HepG2 (cell line): ENCODE results near the gene HOMEZ. TPM values are rescaled to one million over a fixed set of nuclear protein-coding genes. Genes with fewer than 3 reads are reported as not detected.

Experiments used
- ATAC-seq: fragments of 200-7000 bp; cut with Tn5 transposase; 3 replicates; pipeline ENCODE4 v1.9.1; 2020; ENCODE audit warnings: mild to moderate bottlenecking, moderate library complexity
- BruUV-seq: library from RNA; stranded (reverse); fragments of 400-500 nt; replicated peaks from 2 replicates; lab custom pipeline; 2021; lab: Mats Ljungman, UMichigan
- CTCF ChIA-PET: fragments of 300-600 bp; formaldehyde crosslinking; extraction: SDS; loops from one replicate; lab custom pipeline; 2021; ENCODE audit warnings: low total read pairs, inconsistent platforms, low intra/inter-chr PET ratio; lab: Yijun Ruan, JAX
- POLR2A ChIA-PET: fragments of 350-600 bp; sonication (Branson Sonifier 250); formaldehyde crosslinking; loops from one replicate; lab custom pipeline; 2020; ENCODE audit warnings: antibody characterized with exemption, inconsistent platforms; lab: Yijun Ruan, JAX
- DNase-seq: peaks from one replicate; pipeline ENCODE4 v3.0.0-alpha.2; 2015; ENCODE audit warnings: low spot score
- FAIRE-seq: peaks from 3 replicates; lab custom pipeline; 2011; peaks lifted over from hg19 to GRCh38; lab: Jason Lieb, UNC
- H2AFZ ChIP-seq: one replicate; pipeline ENCODE4 v1.6.1; 2011; ENCODE audit warnings: low read length, inconsistent platforms
- H3K27ac ChIP-seq: fragments of 300-600 bp; 3 replicates; pipeline ENCODE4 v1.8.0; 2011; ENCODE audit warnings: mixed run types, mild to moderate bottlenecking, mixed read lengths, low read length, inconsistent platforms; ENCODE audit not compliant: insufficient read depth; ENCODE audit errors: extremely low read length
- H3K27me3 ChIP-seq, 2 experiments: fragments of 200-600 bp in 1 of 2; 2 replicates in 1 of 2; 3 replicates in 1 of 2; pipeline versions ENCODE4 v1.6.0 to v1.8.0; 2011; ENCODE audit warnings: low read length in 2 of 2, mild to moderate bottlenecking in 2 of 2, moderate library complexity in 2 of 2, inconsistent platforms in 1 of 2; ENCODE audit not compliant: insufficient read depth in 2 of 2, control insufficient read depth in 1 of 2
- H3K36me3 ChIP-seq, 2 experiments: fragments of 200-600 bp in 1 of 2; replicated peaks in 1 of 2; 2 replicates in 1 of 2; 3 replicates in 1 of 2; pipeline versions ENCODE4 v1.5.1 to v1.8.0; 2011; ENCODE audit warnings: low read length in 2 of 2, inconsistent platforms in 1 of 2; ENCODE audit not compliant: insufficient read depth in 2 of 2, control insufficient read depth in 1 of 2
- H3K4me1 ChIP-seq: 2 replicates; pipeline ENCODE4 v1.5.1; 2012; ENCODE audit warnings: low read length, inconsistent platforms; ENCODE audit not compliant: insufficient read depth
- H3K4me2 ChIP-seq: 2 replicates; pipeline ENCODE4 v1.6.0; 2011; ENCODE audit warnings: low read depth, low read length, inconsistent platforms
- H3K4me3 ChIP-seq, 3 experiments: fragments of 200-600 bp in 1 of 3; sonication (generic), shearing (Covaris generic) in 1 of 3; replicated peaks in 1 of 3; 2 replicates each; pipeline ENCODE4 v1.5.1; 2011 to 2016; ENCODE audit warnings: low read length in 3 of 3, inconsistent platforms in 2 of 3, low read depth in 2 of 3, mild to moderate bottlenecking in 2 of 3, control low read depth in 1 of 3, mixed read lengths in 1 of 3; ENCODE audit not compliant: insufficient read depth in 1 of 3
- H3K79me2 ChIP-seq: one replicate; pipeline ENCODE4 v1.6.1; 2011; ENCODE audit warnings: low read length, inconsistent platforms; ENCODE audit not compliant: insufficient read depth
- H3K9ac ChIP-seq: 2 replicates; pipeline ENCODE4 v1.6.0; 2011; ENCODE audit warnings: mild to moderate bottlenecking, low read depth, low read length, inconsistent platforms; ENCODE audit not compliant: insufficient read depth
- H3K9me3 ChIP-seq: 2 replicates; pipeline ENCODE4 v1.5.1; 2012; ENCODE audit warnings: mild to moderate bottlenecking, low read length
- H4K20me1 ChIP-seq: 2 replicates; pipeline ENCODE4 v1.6.0; 2011; ENCODE audit warnings: inconsistent platforms, mild to moderate bottlenecking, low read length, moderate library complexity; ENCODE audit not compliant: insufficient read depth
- ATF7 ChIP-seq, 2 experiments: fragments of 450-650 bp in 1 of 2; sonication (generic) in 1 of 2; formaldehyde crosslinking in 1 of 2; IDR thresholded peaks; 2 replicates each; pipeline versions ENCODE4 v1.4.0 to v1.6.1; 2016 to 2020; ENCODE audit warnings: antibody characterized with exemption in 1 of 2, mild to moderate bottlenecking in 1 of 2, missing genetic modification reagents in 1 of 2
- ATRX ChIP-seq: sonication (generic); formaldehyde crosslinking; IDR thresholded peaks from 2 replicates; pipeline ENCODE4 v1.4.0; 2020; ENCODE audit warnings: missing genetic modification reagents, borderline replicate concordance
- KAT7 ChIP-seq: IDR thresholded peaks from 2 replicates; pipeline ENCODE4 v1.6.1; 2018; ENCODE audit warnings: borderline replicate concordance, missing compliant biosample characterization
- MZF1 ChIP-seq: sonication (generic); formaldehyde crosslinking; IDR thresholded peaks from 2 replicates; pipeline ENCODE4 v1.8.1; 2023; ENCODE audit warnings: mild to moderate bottlenecking, missing genetic modification reagents, borderline replicate concordance
- PRPF4 ChIP-seq: fragments of 200-400 bp; formaldehyde crosslinking; IDR thresholded peaks from 2 replicates; pipeline ENCODE4 v1.6.1; 2016; ENCODE audit warnings: low read length, low read depth; ENCODE audit not compliant: poor library complexity, severe bottlenecking
- RAD21 ChIP-seq: fragments of 450-650 bp; formaldehyde crosslinking; IDR thresholded peaks from 2 replicates; pipeline ENCODE4 v1.5.0; 2020; ENCODE audit warnings: mild to moderate bottlenecking
- RFXAP ChIP-seq: sonication (generic); formaldehyde crosslinking; IDR thresholded peaks from 2 replicates; pipeline ENCODE4 v1.4.0; 2020; ENCODE audit warnings: missing genetic modification reagents, borderline replicate concordance
- ZNF142 ChIP-seq: sonication (generic); formaldehyde crosslinking; IDR thresholded peaks from 2 replicates; pipeline ENCODE4 v1.4.0; 2020; ENCODE audit warnings: missing genetic modification reagents
- ZNF224 ChIP-seq: sonication (generic); formaldehyde crosslinking; IDR thresholded peaks from 2 replicates; pipeline ENCODE4 v1.5.0; 2020; ENCODE audit warnings: mild to moderate bottlenecking, missing genetic modification reagents
- ZNF264 ChIP-seq: sonication (generic); formaldehyde crosslinking; IDR thresholded peaks from 2 replicates; pipeline ENCODE4 v1.4.0; 2020; ENCODE audit warnings: missing genetic modification reagents
- ZNF343 ChIP-seq: sonication (generic); formaldehyde crosslinking; IDR thresholded peaks from 2 replicates; pipeline ENCODE4 v1.4.0; 2020; ENCODE audit warnings: mild to moderate bottlenecking, missing genetic modification reagents
- ZNF432 ChIP-seq: sonication (generic); formaldehyde crosslinking; IDR thresholded peaks from 2 replicates; pipeline ENCODE4 v1.5.0; 2020; ENCODE audit warnings: missing genetic modification reagents, mild to moderate bottlenecking, borderline replicate concordance
- ZNF569 ChIP-seq: sonication (generic); formaldehyde crosslinking; IDR thresholded peaks from 2 replicates; pipeline ENCODE4 v1.5.0; 2020; ENCODE audit warnings: mild to moderate bottlenecking, missing genetic modification reagents, moderate library complexity, borderline replicate concordance
- ZNF747 ChIP-seq: sonication (generic); formaldehyde crosslinking; IDR thresholded peaks from 2 replicates; pipeline ENCODE4 v1.8.1; 2023; ENCODE audit warnings: missing genetic modification reagents, mild to moderate bottlenecking, borderline replicate concordance
- ZNF800 ChIP-seq: sonication (generic); formaldehyde crosslinking; IDR thresholded peaks from 2 replicates; pipeline ENCODE4 v1.4.0; 2020; ENCODE audit warnings: missing genetic modification reagents
- WGBS: methylation state at CpG from one replicate; pipeline ENCODE4 v1.1.6; 2017; ENCODE audit warnings: low lambda C conversion rate; 5-methylcytosine and 5-hydroxymethylcytosine counted together
- in situ Hi-C: cut with HindIII; loops from 2 replicates; pipeline ENCODE4 v1.10.0; 2017; ENCODE audit warnings: low pct_unique_long_range_greater_than_20kb; ENCODE audit not compliant: extremely low pct_ligation_motif_present
- intact Hi-C: fragments of 100-400 bp; cut with micrococcal nuclease; formaldehyde crosslinking; loops from one replicate; pipeline ENCODE4 v1.10.0; 2022; ENCODE audit not compliant: unreplicated experiment
- polyA plus RNA-seq, 8 experiments: library from polyadenylated mRNA; depleted of rRNA in 3 of 8; stranded (reverse) in 7 of 8; unstranded in 1 of 8; fragments of >200 nt; fragmentation: Illumina TruSeq in 4 of 8; extraction: Trizol in 4 of 8; gene quantifications; 2 replicates each; pipeline versions ENCODE4 v1.2.1 to v1.2.3, GENCODE V29; 2011 to 2016; ENCODE audit warnings: low read depth in 4 of 8, missing spikeins in 1 of 8, mixed read lengths in 1 of 8; ENCODE audit not compliant: insufficient read depth in 1 of 8
- total RNA-seq, 5 experiments: library from RNA; depleted of rRNA; stranded (reverse); fragments of >200 nt; fragmentation: Illumina TruSeq; extraction: Trizol; gene quantifications; 2 replicates each; pipeline ENCODE4 v1.2.3, GENCODE V29; 2016; ENCODE audit warnings: low read depth in 1 of 5

The HOMEZ gene
- total and polyA plus RNA-seq, 2 of the 13 experiments (the other 11 are each of a cell fraction or from before 2014, with no cell fraction given): 14.5 to 31.8 TPM

- Histone ChIP-seq H3K36me3 (peaks cover 2 to 5% of the 10 kb centered on the region in 2 experiments; a peak in 1 of 5 replicates), H3K27ac (peak overlapping the region; percentile 64), H4K20me1 (no peaks in the 10 kb centered on the region), H3K9me3 (no peaks in the 10 kb centered on the region), H3K4me2 (peak overlapping the region; percentile 81), H3K27me3 (no peaks in the 10 kb centered on the region; a peak in 1 of 5 replicates), H3K9ac (peak overlapping the region; percentile 85), H2AFZ (peak overlapping the region; percentile 57), H3K4me3 (peak overlapping the region; percentile 83 to 96 (median 83)), H3K4me1 (peaks cover 32% of the 10 kb centered on the region), H3K79me2 (peaks cover 19% of the 10 kb centered on the region)
- ATAC-seq (no peak; the same call in 2 of the 3 replicates), DNase-seq (peak; percentile 39), FAIRE-seq (no peak)
- intact Hi-C loops: no loop called here
- ChIA-PET CTCF (no interaction called here), POLR2A (interaction anchor here (1.1 to 9.2 kb wide), 11 partner anchors 10 to 271 kb away, joined by 3 to 165 read pairs (median 23); partner anchors contain the start of genes ACIN1, BCL2L2, C14orf119 and PABPN1)
- in situ Hi-C loops: no loop called here
- WGBS: 32% methylated on average over 9 of the region's 9 CpGs
- TSS peak; percentile 60 for BruUV-seq
- TF ChIP-seq MZF1 (CRISPR knock-in tag) (no peak), ZNF224 (CRISPR knock-in tag) (no peak), ZNF264 (CRISPR knock-in tag) (0 out of 2 replicates have a peak, but pooled peaks have one; percentile 16), RFXAP (CRISPR knock-in tag) (no peak), ZNF800 (CRISPR knock-in tag) (no peak), PRPF4 (no peak), KAT7 (CRISPR knock-in tag) (no peak), ZNF569 (CRISPR knock-in tag) (0 out of 2 replicates have a peak, but pooled peaks have one; percentile 13), RAD21 (CRISPR knock-in tag) (0 out of 2 replicates have a peak, but pooled peaks have one; percentile 9), ZNF343 (0 out of 2 replicates have a peak, but pooled peaks have one; percentile 68), ZNF432 (CRISPR knock-in tag) (no peak), ZNF747 (CRISPR knock-in tag) (no peak), ATRX (CRISPR knock-in tag) (no peak), ZNF142 (CRISPR knock-in tag) (no peak), ATF7 (IDR thresholded peaks at IDR 0.05) (no peak), ATF7 (CRISPR knock-in tag; IDR thresholded peaks at IDR 0.05) (no peak)
These were observed 1.0 kb downstream of the HOMEZ start for GRCh38 chr14:23284654-23285529.
